ENCODE data around the gene GTF3C5. TPM values are rescaled to one million over a fixed set of nuclear protein-coding genes. Genes with fewer than 3 reads are reported as not detected.
A peak's percentile ranks its signal among the peaks of the same experiment; 100 is the strongest.

GTF3C5 gene
- total RNA-seq, 6 experiments from 2014 or later = 18.4 to 30.5 (median 19.8) TPM

DNA sequence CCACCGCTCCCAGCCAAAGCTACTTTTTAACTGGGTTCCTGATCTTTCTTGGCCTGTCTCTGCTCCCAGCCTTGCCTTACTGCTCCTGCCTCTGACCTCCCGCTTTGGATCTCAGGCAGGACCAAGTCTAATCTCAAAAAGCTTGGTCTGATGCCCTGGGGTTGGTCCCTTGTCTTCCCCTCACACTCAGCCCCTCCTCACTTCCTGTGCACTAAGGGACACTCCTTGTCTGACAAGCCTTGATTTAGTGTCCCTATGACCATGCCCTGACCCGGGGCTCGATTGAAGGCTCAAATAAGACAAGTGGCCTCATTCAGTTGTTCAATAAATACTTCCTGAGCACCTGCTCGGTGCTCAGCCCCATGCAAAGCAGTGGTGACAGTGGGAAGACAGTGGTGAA is 3.7 kb upstream of the GTF3C5 start:
- no peaks in the 10 kb centered on the region for H3K9me3 ChIP-seq
- ATAC-seq (no peak), DNase-seq (no peak)
- no peak overlapping the region for H3K27ac ChIP-seq
- WGBS (ENCODE audit: insufficient coverage, low coverage, low lambda C conversion rate, missing lambda C conversion rate) = 36% methylated on average over 5 of the region's 5 CpGs
- no peaks in the 10 kb centered on the region for H3K27me3 ChIP-seq
- intact Hi-C loops (cut with DNase I) = no loop called here
- H3K4me1 ChIP-seq = peaks cover 0 to 15% (median 5%) of the 10 kb centered on the region in 4 donors
- TF ChIP-seq, protein P1, sequence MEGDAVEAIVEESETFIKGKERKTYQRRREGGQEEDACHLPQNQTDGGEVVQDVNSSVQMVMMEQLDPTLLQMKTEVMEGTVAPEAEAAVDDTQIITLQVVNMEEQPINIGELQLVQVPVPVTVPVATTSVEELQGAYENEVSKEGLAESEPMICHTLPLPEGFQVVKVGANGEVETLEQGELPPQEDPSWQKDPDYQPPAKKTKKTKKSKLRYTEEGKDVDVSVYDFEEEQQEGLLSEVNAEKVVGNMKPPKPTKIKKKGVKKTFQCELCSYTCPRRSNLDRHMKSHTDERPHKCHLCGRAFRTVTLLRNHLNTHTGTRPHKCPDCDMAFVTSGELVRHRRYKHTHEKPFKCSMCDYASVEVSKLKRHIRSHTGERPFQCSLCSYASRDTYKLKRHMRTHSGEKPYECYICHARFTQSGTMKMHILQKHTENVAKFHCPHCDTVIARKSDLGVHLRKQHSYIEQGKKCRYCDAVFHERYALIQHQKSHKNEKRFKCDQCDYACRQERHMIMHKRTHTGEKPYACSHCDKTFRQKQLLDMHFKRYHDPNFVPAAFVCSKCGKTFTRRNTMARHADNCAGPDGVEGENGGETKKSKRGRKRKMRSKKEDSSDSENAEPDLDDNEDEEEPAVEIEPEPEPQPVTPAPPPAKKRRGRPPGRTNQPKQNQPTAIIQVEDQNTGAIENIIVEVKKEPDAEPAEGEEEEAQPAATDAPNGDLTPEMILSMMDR (IDR thresholded peaks at IDR 0.05) = no peak
- TF ChIP-seq POLR2A (IDR thresholded peaks at IDR 0.05) = no peak
- no peak overlapping the region for H3K4me3 ChIP-seq
- no peaks in the 10 kb centered on the region for H3K36me3 ChIP-seq

DNA sequence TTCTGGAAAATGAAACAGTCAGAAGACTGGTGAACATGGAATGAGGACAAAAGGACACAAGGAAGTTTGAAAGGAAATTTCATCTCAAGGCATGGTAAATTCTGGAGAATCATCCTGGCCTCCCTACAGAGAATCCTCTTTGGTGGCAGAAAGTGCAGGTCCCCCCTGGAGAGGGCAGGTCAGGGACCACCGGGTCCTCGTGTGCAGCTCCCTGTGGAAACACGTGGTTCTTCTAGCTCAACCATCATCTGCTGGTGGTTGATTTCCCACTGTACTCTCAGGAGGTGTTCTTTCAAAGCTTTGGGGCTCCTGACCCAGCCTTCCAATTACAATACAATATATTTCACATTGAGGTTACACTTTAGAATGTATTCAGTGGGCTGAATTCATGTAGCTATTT is 2.6 kb upstream of the GTF3C5 start:
- no peak for TF ChIP-seq POLR2A (IDR thresholded peaks at IDR 0.05)
- TF ChIP-seq, protein P1 (IDR thresholded peaks at IDR 0.05) = no peak
- H3K27me3 ChIP-seq = no peaks in the 10 kb centered on the region
- no peaks in the 10 kb centered on the region for H3K36me3 ChIP-seq
- no peaks in the 10 kb centered on the region for H3K9me3 ChIP-seq
- WGBS (ENCODE audit: insufficient coverage, low coverage, low lambda C conversion rate, missing lambda C conversion rate) = 86% methylated on average over 3 of the region's 3 CpGs
- ATAC-seq (no peak), DNase-seq (no peak)
- H3K27ac ChIP-seq = no peak overlapping the region
- H3K4me1 ChIP-seq = peaks cover 0 to 13% (median 5%) of the 10 kb centered on the region in 4 donors
- no peak overlapping the region for H3K4me3 ChIP-seq
- intact Hi-C loops (cut with DNase I) = no loop called here

DNA sequence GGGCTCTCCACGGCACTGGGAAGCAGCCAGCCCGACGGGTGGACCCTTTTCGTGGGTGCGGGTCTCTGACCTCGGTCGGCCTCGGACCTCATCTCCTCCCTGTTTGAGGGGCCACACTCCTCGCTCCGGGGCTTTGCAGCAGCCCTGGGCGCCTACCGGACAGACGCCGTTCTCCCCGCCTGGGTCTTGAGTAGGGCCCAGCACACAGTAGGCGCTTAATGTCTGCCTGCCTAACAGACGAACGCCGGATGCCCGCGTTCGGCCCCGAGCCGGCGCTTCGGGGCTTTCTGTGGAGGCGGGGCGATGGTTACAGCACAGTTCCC is 842 bp upstream of the GTF3C5 start:
- no peaks in the 10 kb centered on the region for H3K36me3 ChIP-seq
- 0% methylated on average over 3 of the region's 28 CpGs for WGBS (ENCODE audit: insufficient coverage, low coverage, low lambda C conversion rate, missing lambda C conversion rate)
- H3K4me1 ChIP-seq = peaks cover 0 to 13% (median 5%) of the 10 kb centered on the region in 4 donors
- intact Hi-C loops (cut with DNase I) = no loop called here
- no peaks in the 10 kb centered on the region for H3K9me3 ChIP-seq
- peak overlapping the region; percentile 83 to 97 (median 97) for H3K4me3 ChIP-seq
- DNase-seq (peak in 1 of 3 donors; percentile 65), ATAC-seq (peak in 2 of 4 donors; percentile 1 to 3)
- H3K27me3 ChIP-seq = no peaks in the 10 kb centered on the region
- peak overlapping the region; percentile 47 to 89 (median 70) for H3K27ac ChIP-seq
- TF ChIP-seq, protein P1 (IDR thresholded peaks at IDR 0.05) = no peak
- TF ChIP-seq POLR2A (IDR thresholded peaks at IDR 0.05) = no peak

DNA sequence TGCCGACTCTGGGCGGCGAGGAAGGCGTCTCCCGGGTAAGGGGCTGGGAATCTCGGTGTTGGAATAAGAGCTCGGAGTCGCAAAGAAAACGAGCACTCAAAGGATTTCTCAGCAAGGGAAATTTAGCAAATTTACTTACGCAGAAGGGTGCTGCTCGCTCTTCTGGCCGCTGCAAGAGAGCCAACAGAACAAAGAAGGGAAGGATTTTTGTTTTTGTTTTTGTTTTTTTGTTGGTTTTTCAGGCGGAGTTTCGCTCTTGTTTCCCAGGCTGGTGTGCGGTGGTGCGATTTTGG is 279 bp downstream of the GTF3C5 start:
- Histone ChIP-seq H3K27me3 (no peaks in the 10 kb centered on the region), H3K4me1 (peaks cover 0 to 13% (median 5%) of the 10 kb centered on the region in 4 donors), H3K27ac (peak overlapping the region; percentile 66 to 89 (median 78)), H3K4me3 (peak overlapping the region; percentile 83 to 97 (median 97)), H3K9me3 (no peaks in the 10 kb centered on the region), H3K36me3 (no peaks in the 10 kb centered on the region)
- ATAC-seq = no peak
- WGBS (ENCODE audit: insufficient coverage, low coverage, low lambda C conversion rate, missing lambda C conversion rate) = 0% methylated on average over 16 of the region's 16 CpGs
- DNase-seq = no peak
- TF ChIP-seq, protein P1 (IDR thresholded peaks at IDR 0.05) = no peak
- TF ChIP-seq POLR2A (IDR thresholded peaks at IDR 0.05) = no peak
- intact Hi-C loops (cut with DNase I) = no loop called here

DNA sequence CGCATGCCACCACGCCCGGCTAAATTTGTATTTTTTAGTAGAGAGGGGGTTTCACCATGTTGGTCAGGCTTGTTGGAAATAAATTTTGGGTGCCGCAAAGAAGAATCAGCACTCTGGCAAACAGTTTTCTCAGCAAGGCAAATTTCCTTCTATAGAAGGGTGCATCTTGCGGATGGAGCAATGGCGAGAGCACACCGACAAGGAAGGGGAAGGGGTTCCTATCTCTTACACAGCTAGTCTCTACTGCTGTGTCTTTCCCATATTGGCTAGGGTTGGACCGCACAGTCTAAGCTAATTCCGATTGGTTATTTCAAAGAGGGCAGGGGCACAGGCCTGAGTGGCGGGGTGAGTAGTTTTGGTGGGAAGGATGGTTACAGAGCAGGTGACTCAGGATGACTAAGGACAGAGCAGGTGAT is 707 bp downstream of the GTF3C5 start:
- 64% methylated on average over 8 of the region's 10 CpGs for WGBS (ENCODE audit: insufficient coverage, low coverage, low lambda C conversion rate, missing lambda C conversion rate)
- H3K4me3 ChIP-seq = peak overlapping the region; percentile 83 to 97 (median 97)
- H3K27ac ChIP-seq = peak overlapping the region in 1 of 3 donors; percentile 89
- TF ChIP-seq, protein P1 (IDR thresholded peaks at IDR 0.05) = no peak
- TF ChIP-seq POLR2A (IDR thresholded peaks at IDR 0.05) = no peak
- intact Hi-C loops (cut with DNase I) = no loop called here
- no peaks in the 10 kb centered on the region for H3K27me3 ChIP-seq
- ATAC-seq = no peak
- no peak for DNase-seq
- H3K4me1 ChIP-seq = peaks cover 0 to 13% (median 5%) of the 10 kb centered on the region in 4 donors
- H3K36me3 ChIP-seq = no peaks in the 10 kb centered on the region
- no peaks in the 10 kb centered on the region for H3K9me3 ChIP-seq

Measured in right lobe of liver (tissue), 6 donors.